Neural crest cell (in vitro differentiated cells): ENCODE results near the gene TBCD. TPM values are rescaled to one million over a fixed set of nuclear protein-coding genes. Genes with fewer than 3 reads are reported as not detected.
A peak's percentile ranks its signal among the peaks of the same experiment; 100 is the strongest.

ENCODE experiments used
- DNase-seq: peaks from one replicate; pipeline ENCODE4 v3.0.0; 2021; ENCODE audit warnings: low read depth, mixed read lengths, low spot score
- H3K27ac Mint-ChIP-seq: one replicate; pipeline ENCODE4 v1.8.0; 2021; ENCODE audit warnings: mild to moderate bottlenecking, mixed read lengths; ENCODE audit not compliant: unreplicated experiment
- H3K27me3 Mint-ChIP-seq: 2 replicates; pipeline ENCODE4 v1.8.0; 2021; ENCODE audit warnings: low read depth, mild to moderate bottlenecking, mixed read lengths
- H3K36me3 Mint-ChIP-seq: 2 replicates; pipeline ENCODE4 v1.8.0; 2021; ENCODE audit warnings: low read depth, mild to moderate bottlenecking, mixed read lengths
- H3K4me1 Mint-ChIP-seq: 2 replicates; pipeline ENCODE4 v1.8.0; 2021; ENCODE audit warnings: mixed read lengths
- H3K4me3 Mint-ChIP-seq: one replicate; pipeline ENCODE4 v1.8.0; 2021; ENCODE audit warnings: mild to moderate bottlenecking, mixed read lengths
- H3K9me3 Mint-ChIP-seq: 2 replicates; pipeline ENCODE4 v1.8.0; 2021; ENCODE audit warnings: mixed read lengths
- CTCF ChIP-seq: fragments of 200-600 bp; sonication (generic); conservative IDR thresholded peaks from 2 replicates; pipeline ENCODE4 v1.5.0; 2021; ENCODE audit warnings: antibody characterized with exemption, mild to moderate bottlenecking
- total RNA-seq: library from RNA; stranded (reverse); gene quantifications from 2 replicates; pipeline ENCODE4 v1.2.1, GENCODE V29; 2021

Gene TBCD
- total RNA-seq, 1 donor from 2014 or later: 166 TPM

- Mint-ChIP-seq H3K36me3 (peaks cover 9% of the 10 kb centered on the region), H3K27me3 (no peaks in the 10 kb centered on the region), H3K4me1 (no peaks in the 10 kb centered on the region), H3K27ac (no peak overlapping the region), H3K4me3 (no peak overlapping the region), H3K9me3 (no peaks in the 10 kb centered on the region)
- no peak for DNase-seq
- TF ChIP-seq CTCF: no peak
Measured at GRCh38 chr17:82930043-82930923, 178.4 kb downstream of the TBCD start.

- Mint-ChIP-seq H3K36me3 (peaks cover 12% of the 10 kb centered on the region), H3K27ac (no peak overlapping the region), H3K4me3 (no peak overlapping the region), H3K4me1 (no peaks in the 10 kb centered on the region), H3K9me3 (no peaks in the 10 kb centered on the region), H3K27me3 (no peaks in the 10 kb centered on the region)
- no peak for DNase-seq
- no peak for TF ChIP-seq CTCF
Measured at GRCh38 chr17:82930924-82931698, 179.2 kb downstream of the TBCD start.

- peak overlapping the region; percentile 54 for H3K27ac Mint-ChIP-seq
Measured at GRCh38 chr17:82931699-82932517, 180.0 kb downstream of the TBCD start.

GRCh38 chr17:82932518-82933310 is 180.8 kb downstream of the TBCD start:
- TF ChIP-seq CTCF: no peak
- Mint-ChIP-seq H3K4me3 (no peak overlapping the region), H3K4me1 (no peaks in the 10 kb centered on the region), H3K36me3 (peaks cover 7% of the 10 kb centered on the region), H3K9me3 (no peaks in the 10 kb centered on the region), H3K27me3 (no peaks in the 10 kb centered on the region), H3K27ac (no peak overlapping the region)
- DNase-seq: no peak

More at GRCh38 chr17:82931699-82932517, 180.0 kb downstream of the TBCD start:
- Mint-ChIP-seq H3K36me3 (peaks cover 7% of the 10 kb centered on the region), H3K4me1 (no peaks in the 10 kb centered on the region), H3K4me3 (no peak overlapping the region), H3K9me3 (no peaks in the 10 kb centered on the region), H3K27me3 (no peaks in the 10 kb centered on the region)
- TF ChIP-seq CTCF: no peak
- no peak for DNase-seq
